Pancreas (tissue), 10 donors: ENCODE results near the gene TRPM3. TPM values are rescaled to one million over a fixed set of nuclear protein-coding genes. Genes with fewer than 3 reads are reported as not detected.

Experiments used
- ATAC-seq, 4 donors: fragments of 200-7000 bp; cut with Tn5 transposase; one replicate each; pipeline versions ENCODE4 v1.8.0 to v1.9.1; 2020; ENCODE audit warnings: mild to moderate bottlenecking in 4 of 4, moderate library complexity in 4 of 4
- DNase-seq, 6 donors: peaks; one replicate each; pipeline ENCODE4 v3.0.0-alpha.2; 2020
- FAIRE-seq: peaks from 2 replicates; lab custom pipeline; 2012; peaks lifted over from hg19 to GRCh38; lab: Jason Lieb, UNC
- H3K27ac ChIP-seq, 4 donors: fragments of 200-600 bp; sonication (generic); 1 replicate in 3 of 4; 2 replicates in 1 of 4; pipeline versions ENCODE4 v1.5.0 to v1.8.0; 2020
- H3K27me3 ChIP-seq, 4 donors: fragments of 200-600 bp; one replicate each; pipeline ENCODE4 v1.8.0; 2021
- H3K36me3 ChIP-seq, 3 donors: fragments of 200-600 bp; sonication (generic) in 1 of 3; one replicate each; pipeline versions ENCODE4 v1.5.0 to v1.8.0; 2020 to 2021
- H3K4me1 ChIP-seq, 3 donors: fragments of 200-600 bp; one replicate each; pipeline ENCODE4 v1.8.0; 2021
- H3K4me3 ChIP-seq, 4 donors: fragments of 200-600 bp; sonication (generic) in 2 of 4; one replicate each; pipeline versions ENCODE4 v1.5.0 to v1.8.0; 2020 to 2021
- H3K9me3 ChIP-seq, 4 donors: fragments of 200-600 bp; one replicate each; pipeline ENCODE4 v1.8.0; 2021
- WGBS, 2 donors: extraction: QIAGEN DNeasy Blood & Tissue Kit; methylation state at CpG; one replicate each; pipeline ENCODE4 v1.1.7; 2013; 5-methylcytosine and 5-hydroxymethylcytosine counted together
- intact Hi-C, 3 donors: fragments of 100-400 bp; cut with DNase I; formaldehyde crosslinking; loops; one replicate each; pipeline versions ENCODE4 v1.11.1 to v1.14.2; 2022
- polyA plus RNA-seq, 2 donors: library from polyadenylated mRNA; stranded (reverse); fragments of 200-250 nt; gene quantifications; one replicate each; pipeline ENCODE4 v1.2.3, GENCODE V29; 2013
- total RNA-seq, 6 donors: library from RNA; stranded (reverse); fragmentation: NEBNext Ultra II Directional in 4 of 6; extraction: Animal tissue kit (Norgen Biotek cat#: 25700) in 4 of 6; gene quantifications; one replicate each; pipeline versions ENCODE4 v1.2.1 to v1.2.4, GENCODE V29; 2021 to 2023
- TF ChIP-seq, protein P1 (sequence below), 4 donors: fragments of 200-600 bp; sonication (generic) in 3 of 4; IDR thresholded peaks; one replicate each; pipeline versions ENCODE4 v1.5.0 to v1.8.0; 2021; ENCODE audit warnings: antibody characterized with exemption in 4 of 4
- donor health status: healthy with polysubstance abuse.
- donor health status: DM: no; HTN: no; CAD: no; lungs with moderate emphysema.
- donor health status: DM: no; HTN: no; CAD: no.
- donor health status: control.
- donor health status: control.
- donor health status: Bipolar disorder and iron deficiency.
- donor health status: DM: yes; HTN: yes; CAD: no.
- donor health status: DM: no; HTN: no; CAD: no.
- donor health status: DM: no; HTN: no; CAD: no.
- donor health status: DM: yes; HTN: yes; CAD: no.

Gene TRPM3
- total and polyA plus RNA-seq, 8 donors = 0.22 to 1.9 (median 0.76) TPM

DNA sequence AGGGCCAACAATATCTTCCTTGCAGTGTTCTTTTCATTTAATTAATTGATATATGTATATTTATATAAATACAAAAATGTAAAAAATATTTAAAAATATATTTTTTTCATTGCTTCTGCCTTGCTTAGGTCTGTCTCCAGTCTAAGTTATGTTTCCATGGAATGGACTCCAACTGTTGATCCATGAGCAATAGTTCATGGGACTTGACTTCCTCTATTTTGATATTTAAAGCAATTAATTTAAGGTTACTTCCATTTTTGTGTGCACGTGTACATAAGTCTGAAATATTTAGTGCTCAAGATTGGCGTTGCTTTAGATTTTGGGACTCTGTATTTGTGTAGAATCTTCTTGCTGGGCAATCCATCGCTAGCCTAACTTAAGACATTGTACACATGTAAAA lies 551.6 kb downstream of the TRPM3 start:
- Histone ChIP-seq H3K27ac (no peak overlapping the region), H3K4me1 (no peaks in the 10 kb centered on the region), H3K36me3 (no peaks in the 10 kb centered on the region), H3K27me3 (no peaks in the 10 kb centered on the region), H3K4me3 (no peak overlapping the region), H3K9me3 (no peaks in the 10 kb centered on the region)
- no peak for ATAC-seq
- DNase-seq = no peak
- TF ChIP-seq, protein P1, sequence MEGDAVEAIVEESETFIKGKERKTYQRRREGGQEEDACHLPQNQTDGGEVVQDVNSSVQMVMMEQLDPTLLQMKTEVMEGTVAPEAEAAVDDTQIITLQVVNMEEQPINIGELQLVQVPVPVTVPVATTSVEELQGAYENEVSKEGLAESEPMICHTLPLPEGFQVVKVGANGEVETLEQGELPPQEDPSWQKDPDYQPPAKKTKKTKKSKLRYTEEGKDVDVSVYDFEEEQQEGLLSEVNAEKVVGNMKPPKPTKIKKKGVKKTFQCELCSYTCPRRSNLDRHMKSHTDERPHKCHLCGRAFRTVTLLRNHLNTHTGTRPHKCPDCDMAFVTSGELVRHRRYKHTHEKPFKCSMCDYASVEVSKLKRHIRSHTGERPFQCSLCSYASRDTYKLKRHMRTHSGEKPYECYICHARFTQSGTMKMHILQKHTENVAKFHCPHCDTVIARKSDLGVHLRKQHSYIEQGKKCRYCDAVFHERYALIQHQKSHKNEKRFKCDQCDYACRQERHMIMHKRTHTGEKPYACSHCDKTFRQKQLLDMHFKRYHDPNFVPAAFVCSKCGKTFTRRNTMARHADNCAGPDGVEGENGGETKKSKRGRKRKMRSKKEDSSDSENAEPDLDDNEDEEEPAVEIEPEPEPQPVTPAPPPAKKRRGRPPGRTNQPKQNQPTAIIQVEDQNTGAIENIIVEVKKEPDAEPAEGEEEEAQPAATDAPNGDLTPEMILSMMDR (IDR thresholded peaks at IDR 0.05) = no peak
- WGBS, 2 donors = 77 to 94% methylated on average over 3 of the region's 3 CpGs
- no peak for FAIRE-seq
- intact Hi-C loops = no loop called here

DNA sequence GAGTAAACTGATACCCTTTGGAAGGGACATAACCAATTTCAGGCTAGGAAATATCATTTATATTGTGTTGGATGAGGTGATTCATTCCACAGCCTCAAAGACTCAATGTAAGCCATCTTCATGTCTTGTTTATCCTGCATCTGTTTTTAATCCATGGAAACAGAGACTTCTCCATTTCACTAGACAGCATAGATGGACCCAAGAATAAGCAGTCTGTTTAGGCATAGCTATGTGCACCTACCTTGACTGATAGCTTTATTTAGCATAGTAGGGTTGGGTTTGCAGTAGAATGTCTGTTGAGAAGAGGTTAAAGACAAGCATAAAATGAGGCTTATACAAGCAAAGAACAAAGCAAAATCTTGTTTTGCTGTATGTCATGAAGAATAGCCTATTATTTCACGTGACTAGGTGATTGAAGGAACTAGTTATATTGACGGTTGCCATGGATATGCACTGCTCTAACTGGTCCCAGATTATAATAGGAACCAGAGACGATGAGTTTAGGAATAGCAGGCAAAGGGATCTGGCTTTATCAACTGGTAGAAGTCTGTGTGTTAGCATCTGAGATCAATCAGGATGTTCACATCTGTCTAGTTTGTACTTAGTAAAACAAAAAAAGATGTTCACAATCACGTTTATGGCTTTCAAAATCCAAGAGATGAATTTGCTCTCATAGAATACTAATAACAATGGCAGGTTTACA lies 552.2 kb downstream of the TRPM3 start:
- TF ChIP-seq, protein P1 (IDR thresholded peaks at IDR 0.05) = no peak
- no peak overlapping the region for H3K27ac ChIP-seq
- H3K4me1 ChIP-seq = no peaks in the 10 kb centered on the region
- FAIRE-seq = no peak
- H3K27me3 ChIP-seq = no peaks in the 10 kb centered on the region
- no peak overlapping the region for H3K4me3 ChIP-seq
- intact Hi-C loops = no loop called here
- no peak for DNase-seq
- H3K9me3 ChIP-seq = no peaks in the 10 kb centered on the region
- no peaks in the 10 kb centered on the region for H3K36me3 ChIP-seq
- 71 to 84% methylated on average over 4 of the region's 4 CpGs for WGBS, 2 donors
- ATAC-seq = no peak

DNA sequence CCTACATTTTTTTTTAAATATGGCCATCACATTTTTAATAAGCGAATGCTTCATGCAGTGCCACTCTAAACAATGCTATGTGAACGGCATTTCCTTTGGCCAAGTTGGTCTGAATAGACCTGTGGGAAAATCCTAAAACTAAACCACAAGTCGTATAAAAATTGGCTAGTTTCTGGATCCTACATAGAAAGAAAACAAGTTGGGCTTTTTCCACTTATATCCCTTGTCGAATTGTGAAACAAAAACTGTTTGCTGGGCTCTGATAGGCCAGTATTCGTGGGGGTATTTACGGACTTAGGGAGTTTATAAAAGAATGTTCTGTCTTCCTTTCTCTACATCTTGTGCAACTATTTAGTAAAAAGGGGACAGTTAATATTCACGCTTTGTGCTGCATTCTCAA lies 553.9 kb downstream of the TRPM3 start:
- Histone ChIP-seq H3K4me3 (no peak overlapping the region), H3K9me3 (no peaks in the 10 kb centered on the region), H3K27ac (no peak overlapping the region), H3K4me1 (no peaks in the 10 kb centered on the region), H3K27me3 (no peaks in the 10 kb centered on the region), H3K36me3 (no peaks in the 10 kb centered on the region)
- TF ChIP-seq, protein P1 (IDR thresholded peaks at IDR 0.05) = no peak
- FAIRE-seq (no peak), DNase-seq (no peak), ATAC-seq (no peak)
- intact Hi-C loops = no loop called here
- 87 to 92% methylated on average over 7 of the region's 7 CpGs for WGBS, 2 donors

DNA sequence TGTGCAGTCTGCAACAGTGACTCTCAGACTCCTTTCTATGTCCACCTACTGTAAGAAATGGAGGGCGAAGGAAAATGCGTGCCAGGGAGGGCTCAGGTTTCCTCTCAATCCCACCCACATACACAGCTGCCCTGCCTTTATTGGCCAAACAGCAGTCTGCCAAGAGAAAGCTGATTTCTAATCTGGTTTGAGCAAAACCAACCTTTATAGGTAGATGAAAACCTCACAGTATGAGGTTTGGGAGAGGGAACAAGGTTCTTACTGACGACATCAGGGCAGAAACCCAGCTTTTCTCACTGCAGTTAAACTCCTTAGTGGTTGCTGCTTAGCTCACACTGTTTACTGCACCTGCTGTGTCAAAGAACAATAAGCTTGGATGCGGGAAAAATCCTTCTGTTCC lies 554.7 kb downstream of the TRPM3 start:
- DNase-seq (peak in 2 of 6 donors; percentile 24 to 35), ATAC-seq (peak; percentile 58 to 83 (median 74)), FAIRE-seq (no peak)
- no peaks in the 10 kb centered on the region for H3K36me3 ChIP-seq
- H3K4me3 ChIP-seq = no peak overlapping the region
- H3K9me3 ChIP-seq = no peaks in the 10 kb centered on the region
- no peak overlapping the region for H3K27ac ChIP-seq
- TF ChIP-seq, protein P1 (IDR thresholded peaks at IDR 0.05) = no peak
- H3K4me1 ChIP-seq = no peaks in the 10 kb centered on the region
- intact Hi-C loops = no loop called here
- no peaks in the 10 kb centered on the region for H3K27me3 ChIP-seq
- 28 to 38% methylated on average over 4 of the region's 4 CpGs for WGBS, 2 donors

DNA sequence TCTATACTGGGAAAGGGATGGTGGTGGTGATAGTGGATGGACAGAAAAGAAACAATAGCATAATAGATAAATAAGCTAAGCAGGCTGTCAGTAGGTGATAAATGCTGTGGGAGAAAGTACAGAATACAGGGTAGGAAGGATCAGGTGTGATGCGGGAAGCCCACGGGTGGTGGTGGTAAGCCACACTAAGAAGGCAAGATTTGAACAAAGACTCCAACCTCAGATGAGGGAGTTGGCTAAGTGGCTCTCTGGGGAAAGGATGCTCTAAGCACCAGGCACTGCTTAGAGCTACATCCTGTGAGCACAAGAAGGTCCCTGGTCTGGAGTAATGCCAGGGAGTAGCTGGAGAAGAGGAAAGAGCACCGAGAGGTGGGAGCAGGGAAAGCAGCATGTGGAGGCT lies 555.4 kb downstream of the TRPM3 start:
- Histone ChIP-seq H3K9me3 (no peaks in the 10 kb centered on the region), H3K4me1 (no peaks in the 10 kb centered on the region), H3K4me3 (no peak overlapping the region), H3K27me3 (no peaks in the 10 kb centered on the region), H3K36me3 (no peaks in the 10 kb centered on the region), H3K27ac (no peak overlapping the region)
- FAIRE-seq = no peak
- DNase-seq = no peak
- WGBS, 2 donors = 64 to 83% methylated on average over 3 of the region's 3 CpGs
- no peak for ATAC-seq
- TF ChIP-seq, protein P1 (IDR thresholded peaks at IDR 0.05) = no peak
- intact Hi-C loops = no loop called here
